IMR-90 (cell line): ENCODE data around the gene BCL11A. TPM values are rescaled to one million over a fixed set of nuclear protein-coding genes. Genes with fewer than 3 reads are reported as not detected.

Experiments used
- ATAC-seq: fragments of 200-7000 bp; cut with Tn5 transposase; 2 replicates; pipeline ENCODE4 v1.9.1; 2020; ENCODE audit warnings: low read depth, mild to moderate bottlenecking, moderate library complexity
- BruUV-seq: library from RNA; stranded (reverse); fragments of 400-500 nt; replicated peaks from 2 replicates; lab custom pipeline; 2021; lab: Mats Ljungman, UMichigan
- CTCF ChIA-PET: fragments of 300-600 bp; formaldehyde crosslinking; extraction: SDS; loops from one replicate; lab custom pipeline; 2021; ENCODE audit warnings: antibody characterized with exemption; lab: Yijun Ruan, JAX
- POLR2A ChIA-PET: fragments of 300-600 bp; sonication (Branson Sonifier 250); formaldehyde crosslinking; loops from one replicate; lab custom pipeline; 2022; ENCODE audit warnings: antibody characterized with exemption; ENCODE audit not compliant: unreplicated experiment; lab: Charles Lee
- DNase-seq: peaks from one replicate; pipeline ENCODE4 v3.0.0; 2013
- H2AFZ ChIP-seq: replicated peaks from 2 replicates; pipeline ENCODE3; 2013; ENCODE audit warnings: low read length, mild to moderate bottlenecking; ENCODE audit not compliant: poor library complexity
- H2AK5ac ChIP-seq: 2 replicates; pipeline ENCODE4 v1.6.1; 2013; ENCODE audit warnings: low read depth, low read length, inconsistent platforms
- H2AK9ac ChIP-seq: replicated peaks from 2 replicates; pipeline ENCODE3; 2013; ENCODE audit warnings: mild to moderate bottlenecking, low read depth, low read length, moderate library complexity; ENCODE audit not compliant: poor library complexity
- H2BK120ac ChIP-seq: 2 replicates; pipeline ENCODE4 v1.6.1; 2013; ENCODE audit warnings: low read depth, low read length, inconsistent platforms
- H2BK15ac ChIP-seq: 3 replicates; pipeline ENCODE4 v1.6.1; 2013; ENCODE audit warnings: low read depth, low read length, inconsistent platforms
- H2BK20ac ChIP-seq: 2 replicates; pipeline ENCODE4 v1.6.1; 2013; ENCODE audit warnings: low read depth, mild to moderate bottlenecking, inconsistent platforms, low read length, moderate library complexity
- H2BK5ac ChIP-seq: 2 replicates; pipeline ENCODE4 v1.6.1; 2013; ENCODE audit warnings: mild to moderate bottlenecking, low read depth, low read length, inconsistent platforms; ENCODE audit not compliant: poor library complexity, severe bottlenecking
- H3K14ac ChIP-seq: replicated peaks from 2 replicates; pipeline ENCODE4 v1.6.1; 2013; ENCODE audit warnings: low read depth, low read length, inconsistent platforms
- H3K18ac ChIP-seq: 2 replicates; pipeline ENCODE4 v1.6.1; 2013; ENCODE audit warnings: low read depth, low read length, control low read depth
- H3K23ac ChIP-seq: 2 replicates; pipeline ENCODE4 v1.6.1; 2013; ENCODE audit warnings: low read depth, low read length, inconsistent platforms
- H3K27ac ChIP-seq: 2 replicates; pipeline ENCODE4 v1.5.1; 2013; ENCODE audit warnings: mild to moderate bottlenecking, control low read depth, low read length; ENCODE audit not compliant: insufficient read depth
- H3K27me3 ChIP-seq: 2 replicates; pipeline ENCODE4 v1.6.1; 2013; ENCODE audit warnings: low read length; ENCODE audit not compliant: control insufficient read depth, insufficient read depth
- H3K36me3 ChIP-seq: 2 replicates; pipeline ENCODE4 v1.6.1; 2013; ENCODE audit warnings: low read length, mixed read lengths; ENCODE audit not compliant: control insufficient read depth, insufficient read depth
- H3K4ac ChIP-seq: 2 replicates; pipeline ENCODE4 v1.6.1; 2013; ENCODE audit warnings: low read depth, low read length, inconsistent platforms
- H3K4me1 ChIP-seq: 2 replicates; pipeline ENCODE4 v1.6.1; 2013; ENCODE audit warnings: low read length, mixed read lengths; ENCODE audit not compliant: control insufficient read depth, insufficient read depth
- H3K4me2 ChIP-seq: 2 replicates; pipeline ENCODE4 v1.6.1; 2013; ENCODE audit warnings: low read depth, mild to moderate bottlenecking, control low read depth, low read length, moderate library complexity
- H3K4me3 ChIP-seq: 2 replicates; pipeline ENCODE4 v1.5.1; 2013; ENCODE audit warnings: low read depth, mild to moderate bottlenecking, control low read depth, low read length, moderate library complexity; ENCODE audit not compliant: insufficient read depth
- H3K56ac ChIP-seq: 2 replicates; pipeline ENCODE4 v1.6.1; 2013; ENCODE audit warnings: low read length, inconsistent platforms; ENCODE audit not compliant: insufficient read depth; ENCODE audit errors: extremely low read depth
- H3K79me1 ChIP-seq, 2 experiments: 2 replicates each; pipeline ENCODE4 v1.6.1; 2013; ENCODE audit warnings: low read length in 2 of 2, inconsistent platforms in 1 of 2, low read depth in 1 of 2
- H3K9ac ChIP-seq: 2 replicates; pipeline ENCODE4 v1.6.1; 2013; ENCODE audit warnings: low read depth, low read length, control low read depth
- H3K9me1 ChIP-seq: 2 replicates; pipeline ENCODE4 v1.6.1; 2013; ENCODE audit warnings: low read length, inconsistent platforms; ENCODE audit not compliant: insufficient read depth
- H3K9me3 ChIP-seq: 2 replicates; pipeline ENCODE4 v1.6.1; 2013; ENCODE audit warnings: low read length; ENCODE audit not compliant: control insufficient read depth, insufficient read depth
- H4K20me1 ChIP-seq: 2 replicates; pipeline ENCODE4 v1.6.1; 2013; ENCODE audit warnings: low read length, inconsistent platforms; ENCODE audit not compliant: insufficient read depth
- H4K5ac ChIP-seq: 2 replicates; pipeline ENCODE4 v1.6.1; 2013; ENCODE audit warnings: mild to moderate bottlenecking, low read depth, low read length, control low read depth
- H4K8ac ChIP-seq, 2 experiments: 2 replicates each; pipeline ENCODE4 v1.6.1; 2013; ENCODE audit warnings: low read depth in 2 of 2, low read length in 2 of 2, control low read depth in 1 of 2, inconsistent platforms in 1 of 2
- H4K91ac ChIP-seq: 2 replicates; pipeline ENCODE4 v1.6.1; 2013; ENCODE audit warnings: low read depth, low read length, inconsistent platforms; ENCODE audit not compliant: insufficient read depth
- CEBPB ChIP-seq: IDR thresholded peaks from 2 replicates; pipeline ENCODE4 v1.6.1; 2012; ENCODE audit warnings: low read depth, low read length, improper control_type of control experiment
- ELK1 ChIP-seq: fragments of 150-350 bp; IDR thresholded peaks from 2 replicates; pipeline ENCODE4 v1.6.1; 2016; ENCODE audit warnings: low read depth, mild to moderate bottlenecking, low read length, moderate library complexity, borderline replicate concordance
- MXI1 ChIP-seq: IDR thresholded peaks from 2 replicates; pipeline ENCODE4 v1.6.1; 2012; ENCODE audit warnings: low read depth, mild to moderate bottlenecking, low read length, moderate library complexity, borderline replicate concordance
- NFE2L2 ChIP-seq: fragments of 150-350 bp; IDR thresholded peaks from 2 replicates; pipeline ENCODE4 v1.6.1; 2016; ENCODE audit warnings: low read depth, mild to moderate bottlenecking, low read length
- RAD21 ChIP-seq: IDR thresholded peaks from 2 replicates; pipeline ENCODE4 v1.6.1; 2012; ENCODE audit warnings: low read length, improper control_type of control experiment
- RCOR1 ChIP-seq: IDR thresholded peaks from 2 replicates; pipeline ENCODE4 v1.6.1; 2012; ENCODE audit warnings: mild to moderate bottlenecking, low read length, improper control_type of control experiment; ENCODE audit not compliant: insufficient replicate concordance
- SMC3 ChIP-seq: fragments of 150-350 bp; IDR thresholded peaks from 2 replicates; pipeline ENCODE4 v1.6.1; 2016; ENCODE audit warnings: low read depth, mild to moderate bottlenecking, antibody characterized with exemption, low read length, moderate library complexity
- WGBS, 2 experiments: methylation state at CpG; one replicate each; pipeline versions ENCODE4 v1.1.5 to v1.1.7; 2013; ENCODE audit warnings: missing lambda C conversion rate in 2 of 2; ENCODE audit not compliant: insufficient read length in 1 of 2; ENCODE audit errors: extremely low coverage in 2 of 2; 5-methylcytosine and 5-hydroxymethylcytosine counted together
- dilution Hi-C: fragments of 300-500 bp; cut with HindIII; formaldehyde crosslinking; loops from one replicate; pipeline ENCODE4 v1.14.3; 2018; ENCODE audit warnings: low sequenced_read_pairs; ENCODE audit not compliant: unreplicated experiment
- in situ Hi-C: fragments of 300-500 bp; cut with MboI; formaldehyde crosslinking; loops from 3 replicates; pipeline ENCODE4 v1.14.3; 2019; ENCODE audit warnings: low sequenced_read_pairs, inconsistent platforms, mixed read lengths
- intact Hi-C: fragments of 100-400 bp; cut with micrococcal nuclease; formaldehyde crosslinking; loops from 2 replicates; pipeline ENCODE4 v1.10.0; 2022
- polyA plus RNA-seq, 3 experiments: library from polyadenylated mRNA; depleted of rRNA; stranded (reverse); fragments of >200 nt; gene quantifications; 2 replicates each; pipeline ENCODE4 v1.2.3, GENCODE V29; 2012; ENCODE audit warnings: low replicate concordance in 1 of 3
- total RNA-seq: library from RNA; depleted of rRNA; stranded (reverse); fragments of >200 nt; gene quantifications from 2 replicates; pipeline ENCODE4 v1.2.3, GENCODE V29; 2012

BCL11A gene
- total and polyA plus RNA-seq, 2 of the 4 experiments (the other 2 are of a cell fraction): 1.0 to 1.1 TPM

GRCh38 chr2:60481257-60481656 lies 72.2 kb downstream of the BCL11A start:
- H4K8ac ChIP-seq: no peak overlapping the region
- POLR2A ChIA-PET: no interaction called here
- intact Hi-C loops (no loop called here), dilution Hi-C loops (no loop called here), in situ Hi-C loops (no loop called here)
- no peak overlapping the region; the same call in 1 of the 2 replicates for H3K4ac ChIP-seq
- no peaks in the 10 kb centered on the region for H4K20me1 ChIP-seq
- DNase-seq: no peak
- no peak overlapping the region for H3K14ac ChIP-seq
- ATAC-seq: no peak
- H2BK120ac ChIP-seq: no peak overlapping the region; the same call in 1 of the 2 replicates
- no peak overlapping the region for H2AK5ac ChIP-seq
- no peak overlapping the region for H2AK9ac ChIP-seq
- no peak for TF ChIP-seq RAD21
- TF ChIP-seq MXI1: no peak
- no peak for TF ChIP-seq CEBPB
- TF ChIP-seq NFE2L2: no peak
- TF ChIP-seq RCOR1: no peak
- no peak for TF ChIP-seq SMC3
- no peak for TF ChIP-seq ELK1
- H3K9me3 ChIP-seq: no peaks in the 10 kb centered on the region
- 88% methylated on average over 1 of the region's 6 CpGs; no CpG with 5 or more reads in 1 of the 2 experiments for WGBS, 2 experiments
- no peak overlapping the region for H4K5ac ChIP-seq
- H4K91ac ChIP-seq: no peak overlapping the region
- no peak overlapping the region; the same call in 1 of the 2 replicates for H2BK20ac ChIP-seq
- H3K9me1 ChIP-seq: peaks cover 6% of the 10 kb centered on the region; the same call in 1 of the 2 replicates
- H3K27ac ChIP-seq: no peak overlapping the region
- H3K23ac ChIP-seq: no peak overlapping the region
- CTCF ChIA-PET: no interaction called here
- H2BK5ac ChIP-seq: no peak overlapping the region
- H3K27me3 ChIP-seq: no peaks in the 10 kb centered on the region
- no peak overlapping the region for H3K18ac ChIP-seq
- no peaks in the 10 kb centered on the region for H3K36me3 ChIP-seq
- H3K4me3 ChIP-seq: no peak overlapping the region
- no peaks in the 10 kb centered on the region for H3K79me1 ChIP-seq
- no peak overlapping the region for H3K9ac ChIP-seq
- H3K56ac ChIP-seq: no peak overlapping the region
- H3K4me2 ChIP-seq: no peak overlapping the region
- no peak overlapping the region for H2AFZ ChIP-seq
- no peak overlapping the region for H2BK15ac ChIP-seq
- H3K4me1 ChIP-seq: peaks cover 10% of the 10 kb centered on the region
- BruUV-seq: no TSS peak
